ENCODE results near the gene ACTL8.

Gene ACTL8

DNA sequence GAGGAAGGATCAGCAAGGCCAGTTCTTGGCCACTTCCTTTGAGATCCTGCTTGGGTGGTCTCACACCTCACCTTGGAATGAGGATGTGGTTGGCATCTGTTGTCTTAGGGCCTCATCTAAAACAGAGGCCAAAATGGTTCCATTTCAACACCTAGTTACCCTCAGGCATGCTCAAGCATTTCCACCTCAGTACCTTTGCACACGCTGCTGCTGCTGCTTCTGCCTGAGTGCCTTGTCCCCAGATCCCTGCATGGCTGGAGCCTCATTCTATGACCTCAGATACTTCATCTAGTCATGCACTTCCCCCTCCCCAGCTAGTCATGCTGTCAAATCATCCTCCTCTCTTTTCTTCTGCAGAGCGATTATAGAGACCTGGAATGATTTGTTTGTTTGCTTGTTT, 86.8 kb downstream of the ACTL8 start:
- H3K4me3 ChIP-seq (ENCODE audit: low read depth, low read length) = no peak overlapping the region
- TF ChIP-seq POLR2A (IDR thresholded peaks at IDR 0.05; ENCODE audit: extremely low read depth, insufficient read length) (no peak), MYC (IDR thresholded peaks at IDR 0.05; ENCODE audit: low read depth, low read length) (no peak)
- TF ChIP-seq, protein P1, sequence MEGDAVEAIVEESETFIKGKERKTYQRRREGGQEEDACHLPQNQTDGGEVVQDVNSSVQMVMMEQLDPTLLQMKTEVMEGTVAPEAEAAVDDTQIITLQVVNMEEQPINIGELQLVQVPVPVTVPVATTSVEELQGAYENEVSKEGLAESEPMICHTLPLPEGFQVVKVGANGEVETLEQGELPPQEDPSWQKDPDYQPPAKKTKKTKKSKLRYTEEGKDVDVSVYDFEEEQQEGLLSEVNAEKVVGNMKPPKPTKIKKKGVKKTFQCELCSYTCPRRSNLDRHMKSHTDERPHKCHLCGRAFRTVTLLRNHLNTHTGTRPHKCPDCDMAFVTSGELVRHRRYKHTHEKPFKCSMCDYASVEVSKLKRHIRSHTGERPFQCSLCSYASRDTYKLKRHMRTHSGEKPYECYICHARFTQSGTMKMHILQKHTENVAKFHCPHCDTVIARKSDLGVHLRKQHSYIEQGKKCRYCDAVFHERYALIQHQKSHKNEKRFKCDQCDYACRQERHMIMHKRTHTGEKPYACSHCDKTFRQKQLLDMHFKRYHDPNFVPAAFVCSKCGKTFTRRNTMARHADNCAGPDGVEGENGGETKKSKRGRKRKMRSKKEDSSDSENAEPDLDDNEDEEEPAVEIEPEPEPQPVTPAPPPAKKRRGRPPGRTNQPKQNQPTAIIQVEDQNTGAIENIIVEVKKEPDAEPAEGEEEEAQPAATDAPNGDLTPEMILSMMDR (IDR thresholded peaks at IDR 0.05; ENCODE audit: low read depth, low read length) = no peak
- TF ChIP-seq, protein P2, sequence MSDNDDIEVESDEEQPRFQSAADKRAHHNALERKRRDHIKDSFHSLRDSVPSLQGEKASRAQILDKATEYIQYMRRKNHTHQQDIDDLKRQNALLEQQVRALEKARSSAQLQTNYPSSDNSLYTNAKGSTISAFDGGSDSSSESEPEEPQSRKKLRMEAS (IDR thresholded peaks at IDR 0.05; ENCODE audit: low read depth, low read length) = no peak
- no peak for DNase-seq (ENCODE audit: low read depth)

DNA sequence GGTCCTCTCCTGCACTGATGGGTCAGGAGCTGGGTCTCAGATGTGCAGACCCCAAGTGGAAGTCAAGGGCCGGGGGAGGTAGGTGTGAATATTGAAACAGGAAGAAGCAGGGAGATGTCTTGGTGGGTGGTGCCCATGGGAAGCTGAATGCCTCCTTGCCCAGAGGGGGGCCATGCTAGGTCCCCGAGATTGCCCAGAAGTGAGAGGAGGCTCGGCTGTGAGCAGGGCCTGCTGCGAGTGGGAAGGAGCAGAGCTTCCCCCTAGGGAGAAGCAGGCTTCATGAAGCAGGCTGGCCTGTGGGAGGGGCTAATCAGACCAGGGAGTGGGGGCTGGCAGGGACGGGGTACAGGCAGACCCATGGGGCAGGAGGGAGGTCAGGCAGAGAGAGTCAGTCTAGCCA, 87.6 kb downstream of the ACTL8 start:
- DNase-seq (ENCODE audit: low read depth) = no peak
- TF ChIP-seq, protein P2 (IDR thresholded peaks at IDR 0.05; ENCODE audit: low read depth, low read length) = no peak
- TF ChIP-seq POLR2A (IDR thresholded peaks at IDR 0.05; ENCODE audit: extremely low read depth, insufficient read length) (no peak), MYC (IDR thresholded peaks at IDR 0.05; ENCODE audit: low read depth, low read length) (no peak)
- TF ChIP-seq, protein P1 (IDR thresholded peaks at IDR 0.05; ENCODE audit: low read depth, low read length) = no peak
- no peak overlapping the region for H3K4me3 ChIP-seq (ENCODE audit: low read depth, low read length)

DNA sequence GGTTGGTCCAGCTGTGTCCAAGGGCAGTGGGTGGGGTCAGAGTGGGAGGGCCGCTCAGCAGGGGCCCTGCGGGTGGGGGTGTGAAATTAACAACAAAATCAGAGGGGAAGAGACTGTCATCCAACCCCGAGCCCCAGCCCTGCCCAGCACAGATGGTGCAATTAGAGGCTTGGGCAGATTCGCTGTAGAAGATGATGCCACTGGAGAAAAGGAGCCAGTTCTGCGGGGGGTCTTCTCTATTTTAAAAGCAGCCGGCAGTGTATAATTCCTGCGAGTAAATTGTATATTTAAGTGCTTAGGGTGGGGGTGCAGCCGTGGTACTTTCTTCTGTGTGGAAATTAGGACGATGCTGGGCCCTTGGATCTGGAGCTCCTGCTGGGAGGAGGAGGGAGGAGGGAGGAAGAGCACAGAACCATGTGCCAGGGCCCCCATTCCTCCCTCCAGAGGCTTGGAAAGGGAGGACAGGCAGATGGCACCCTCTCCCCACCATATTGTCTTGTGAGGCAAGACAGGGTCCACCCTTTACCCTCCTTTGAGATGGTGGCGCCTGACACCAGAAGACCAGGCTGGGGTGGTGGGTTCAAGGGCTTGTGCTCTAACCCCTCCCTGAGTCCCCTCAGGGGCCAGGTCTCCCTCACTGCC, 89.2 kb downstream of the ACTL8 start:
- H3K4me3 ChIP-seq (ENCODE audit: low read depth, low read length) = no peak overlapping the region
- no peak for DNase-seq (ENCODE audit: low read depth)
- TF ChIP-seq, protein P2 (IDR thresholded peaks at IDR 0.05; ENCODE audit: low read depth, low read length) = no peak
- TF ChIP-seq, protein P1 (IDR thresholded peaks at IDR 0.05; ENCODE audit: low read depth, low read length) = no peak
- TF ChIP-seq POLR2A (IDR thresholded peaks at IDR 0.05; ENCODE audit: extremely low read depth, insufficient read length) (no peak), MYC (IDR thresholded peaks at IDR 0.05; ENCODE audit: low read depth, low read length) (no peak)

DNA sequence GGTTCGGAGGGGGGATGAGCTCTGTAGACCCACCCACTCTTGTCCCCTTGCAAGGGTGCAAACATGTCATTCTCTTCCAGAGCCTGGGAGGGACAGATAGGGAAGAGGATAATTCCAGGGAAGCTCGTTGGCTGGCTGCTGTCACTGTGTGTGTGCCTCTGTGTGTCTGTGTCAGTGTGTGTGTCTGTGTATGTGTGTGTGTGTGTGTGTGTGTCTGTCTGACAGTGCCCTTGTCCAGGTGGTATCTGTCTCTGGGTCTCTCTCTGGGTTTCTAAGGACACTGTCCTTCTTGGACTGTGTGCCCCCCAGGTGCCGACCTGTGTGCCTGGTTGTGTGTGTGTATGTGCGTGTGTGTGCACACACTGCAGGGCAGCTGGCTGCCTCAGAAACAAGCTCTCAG, 90.5 kb downstream of the ACTL8 start:
- no peak for TF ChIP-seq MYC (IDR thresholded peaks at IDR 0.05; ENCODE audit: low read depth, low read length)
- TF ChIP-seq, protein P2 (IDR thresholded peaks at IDR 0.05; ENCODE audit: low read depth, low read length) = no peak
- TF ChIP-seq POLR2A (IDR thresholded peaks at IDR 0.05; ENCODE audit: extremely low read depth, insufficient read length) = no peak
- TF ChIP-seq, protein P1 (IDR thresholded peaks at IDR 0.05; ENCODE audit: low read depth, low read length) = no peak
- DNase-seq (ENCODE audit: low read depth) = no peak

DNA sequence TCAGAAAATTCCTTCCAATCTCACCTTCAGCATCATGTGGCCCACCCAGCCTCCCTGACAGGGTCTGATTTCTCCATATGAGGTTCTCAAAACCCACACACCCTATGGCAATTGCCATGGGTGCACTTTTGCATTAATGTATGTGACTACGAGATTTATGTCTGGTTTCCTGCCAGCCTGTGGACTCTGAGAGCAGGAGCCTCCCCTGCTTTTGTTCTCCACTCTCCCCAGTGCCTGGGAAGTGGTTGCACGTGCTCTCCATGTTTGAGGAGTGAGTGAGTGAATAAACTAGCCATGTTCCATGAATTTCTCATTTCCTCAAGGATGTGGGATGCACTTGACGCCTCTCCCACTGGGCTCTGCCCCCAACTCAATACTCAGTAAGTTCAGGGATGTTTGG, 91.2 kb downstream of the ACTL8 start:
- DNase-seq (ENCODE audit: low read depth) = no peak
- no peak for TF ChIP-seq POLR2A (IDR thresholded peaks at IDR 0.05; ENCODE audit: extremely low read depth, insufficient read length)
- no peak overlapping the region for H3K4me3 ChIP-seq (ENCODE audit: low read depth, low read length)

More for the DNA sequence above, 90.5 kb downstream of the ACTL8 start:
- no peak overlapping the region for H3K4me3 ChIP-seq (ENCODE audit: low read depth, low read length)

DNA sequence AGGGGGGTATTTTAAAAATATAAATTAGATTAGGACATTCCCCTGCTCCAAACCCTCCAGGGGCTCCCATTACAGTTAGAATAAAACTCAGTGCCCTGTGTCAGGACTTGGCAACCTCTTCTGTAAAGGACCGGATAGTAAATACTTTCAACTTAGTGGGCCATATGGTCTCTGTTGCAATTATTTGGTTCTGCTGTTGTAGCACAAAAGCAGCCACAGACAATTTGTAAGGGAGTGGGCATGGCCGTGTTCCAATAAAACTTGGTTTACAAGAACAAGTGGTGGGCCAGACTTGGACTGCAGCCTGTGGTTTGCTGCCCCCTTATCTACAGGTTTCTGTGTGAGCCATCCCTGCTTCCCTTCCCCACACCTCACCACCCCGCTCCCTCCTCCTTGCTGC, 92.0 kb downstream of the ACTL8 start:
- DNase-seq (ENCODE audit: low read depth) = no peak
- no peak overlapping the region for H3K4me3 ChIP-seq (ENCODE audit: low read depth, low read length)
- TF ChIP-seq, protein P2 (IDR thresholded peaks at IDR 0.05; ENCODE audit: low read depth, low read length) = no peak
- TF ChIP-seq, protein P1 (IDR thresholded peaks at IDR 0.05; ENCODE audit: low read depth, low read length) = no peak
- TF ChIP-seq POLR2A (IDR thresholded peaks at IDR 0.05; ENCODE audit: extremely low read depth, insufficient read length) (no peak), MYC (IDR thresholded peaks at IDR 0.05; ENCODE audit: low read depth, low read length) (no peak)
